Stimulated activated CD4-positive, alpha-beta T cell treated with anti-CD3 and anti-CD28 coated beads, Interleukin-1b, Interleukin-23, amount 100 ng/mL, for 48 hours (primary cell): Measurements from ENCODE around the gene IPMK.

Source experiments
- DNase-seq: peaks from one replicate; pipeline ENCODE4 v3.0.0-alpha.2; 2020

The IPMK gene

GRCh38 chr10:58267713-58268453 is at the start of gene IPMK:
Gene IPMK, minus strand, starts transcription at chr10:58267894. Its CDS starts 283 bp downstream, at chr10:58267611.
- DNase-seq = peak; percentile 94

GRCh38 chr10:58316874-58317273 is 49.2 kb upstream of the IPMK start:
- no peak for DNase-seq

DNA sequence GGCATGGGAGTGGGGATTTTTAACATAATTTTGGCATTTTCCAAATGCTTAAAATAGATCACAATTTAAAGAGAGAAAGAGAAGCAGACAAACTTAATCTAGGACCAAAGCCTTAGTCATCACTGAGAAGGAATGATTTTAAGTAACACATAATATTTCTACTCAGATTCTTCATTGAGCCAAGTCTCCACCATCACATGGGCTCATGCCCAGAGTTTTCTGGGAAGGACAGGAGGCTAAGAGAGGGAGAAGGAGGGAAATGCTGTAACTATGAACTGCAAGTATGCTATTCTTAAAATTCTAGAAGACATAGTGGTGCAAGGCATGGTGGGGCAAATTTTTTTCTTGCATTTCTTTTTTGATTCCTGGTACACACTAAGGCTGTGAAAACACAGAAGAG is 43.3 kb upstream of the IPMK start:
- no peak for DNase-seq

- no peak for DNase-seq
Measured at GRCh38 chr10:58307676-58308075, 40.0 kb upstream of the IPMK start.

- DNase-seq = no peak
Measured at GRCh38 chr10:58305821-58306220, 38.1 kb upstream of the IPMK start.

DNA sequence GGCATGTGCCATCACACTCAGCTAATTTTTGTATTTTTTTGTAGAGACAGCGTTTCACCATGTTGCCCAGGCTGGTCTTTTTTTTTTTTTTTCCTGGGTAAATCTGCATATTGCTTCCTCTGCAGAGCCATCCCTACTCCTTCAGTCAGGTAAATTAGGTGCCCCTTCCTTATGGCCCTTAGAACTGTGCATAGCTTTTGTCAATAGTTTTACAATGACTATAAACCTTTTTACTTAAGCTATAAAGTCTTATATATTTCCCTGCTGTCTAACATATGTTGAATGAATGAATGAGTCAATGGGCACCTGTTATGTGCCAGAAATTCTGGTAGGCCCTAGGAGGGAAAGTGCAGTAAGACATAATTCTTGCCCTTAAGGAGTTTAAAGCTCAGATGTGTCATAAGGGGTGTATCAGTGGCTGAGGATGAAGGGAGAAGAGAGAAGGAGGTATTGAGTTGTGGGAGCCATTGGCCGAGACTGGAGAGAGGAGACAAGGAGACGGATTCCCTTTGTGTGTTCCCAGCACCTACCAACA is 36.5 kb upstream of the IPMK start:
- DNase-seq = no peak

DNA sequence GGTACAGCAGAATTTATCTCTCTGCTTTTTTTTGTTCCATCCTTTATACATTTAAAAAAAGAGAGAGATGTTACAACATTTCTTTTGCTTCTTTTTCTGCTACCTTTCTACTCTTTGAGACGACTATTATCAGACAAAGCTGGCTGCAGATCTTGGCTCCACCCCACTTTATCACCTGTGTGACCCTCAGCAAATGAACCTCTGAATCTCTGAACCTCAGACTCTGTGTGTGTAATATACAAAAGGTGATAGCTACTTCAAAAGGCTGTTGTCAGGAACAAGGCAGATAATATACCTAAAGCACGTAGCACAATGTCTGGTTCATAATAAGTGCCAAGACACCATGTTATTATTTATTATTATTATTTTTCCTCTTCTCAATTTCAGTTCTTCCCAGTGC is 34.6 kb upstream of the IPMK start:
- DNase-seq = no peak

GRCh38 chr10:58300676-58301075 is 33.0 kb upstream of the IPMK start:
- no peak for DNase-seq

DNA sequence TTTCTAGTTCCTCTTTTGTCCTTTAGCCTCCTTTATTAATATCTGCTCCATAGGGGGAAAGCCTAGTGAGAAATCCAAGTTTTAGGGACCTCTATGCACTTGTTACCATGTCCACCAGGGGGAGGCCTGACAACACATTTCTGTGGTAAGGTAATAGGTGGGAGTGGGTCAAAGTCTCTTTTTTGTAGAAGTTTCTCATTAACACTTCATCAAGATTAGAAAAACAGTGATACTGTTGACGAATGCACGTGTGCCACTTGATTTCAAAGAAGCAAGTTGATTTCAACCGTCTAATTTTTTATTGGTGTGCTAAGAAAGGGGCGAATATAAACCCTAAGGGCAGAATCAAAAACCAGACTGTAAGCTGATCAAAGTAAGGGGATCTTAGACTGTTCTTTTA is 31.9 kb upstream of the IPMK start:
- DNase-seq = peak; percentile 52

GRCh38 chr10:58293989-58294388 is 26.3 kb upstream of the IPMK start:
- no peak for DNase-seq

GRCh38 chr10:58291538-58292174 is 24.0 kb upstream of the IPMK start:
- DNase-seq = no peak

DNA sequence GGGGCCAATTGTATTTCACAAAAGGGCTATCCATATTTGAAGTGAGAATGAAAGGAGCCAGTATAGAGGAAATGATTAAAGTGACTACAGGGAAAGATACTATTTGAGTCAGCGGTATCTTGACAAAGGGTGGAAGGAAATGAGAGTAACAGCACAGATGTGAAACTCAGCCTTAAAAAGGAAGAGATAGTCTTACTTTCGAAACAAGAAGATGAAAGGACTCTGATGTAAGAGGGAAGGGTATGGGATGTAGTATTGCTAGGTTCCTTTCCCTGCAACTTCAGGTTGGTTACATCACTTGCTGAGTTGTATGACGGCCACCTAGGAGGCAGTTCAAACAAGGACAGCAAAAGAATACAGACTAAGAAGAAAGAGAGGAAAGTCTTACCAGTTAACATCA is 14.9 kb upstream of the IPMK start:
- DNase-seq = peak; percentile 39

DNA sequence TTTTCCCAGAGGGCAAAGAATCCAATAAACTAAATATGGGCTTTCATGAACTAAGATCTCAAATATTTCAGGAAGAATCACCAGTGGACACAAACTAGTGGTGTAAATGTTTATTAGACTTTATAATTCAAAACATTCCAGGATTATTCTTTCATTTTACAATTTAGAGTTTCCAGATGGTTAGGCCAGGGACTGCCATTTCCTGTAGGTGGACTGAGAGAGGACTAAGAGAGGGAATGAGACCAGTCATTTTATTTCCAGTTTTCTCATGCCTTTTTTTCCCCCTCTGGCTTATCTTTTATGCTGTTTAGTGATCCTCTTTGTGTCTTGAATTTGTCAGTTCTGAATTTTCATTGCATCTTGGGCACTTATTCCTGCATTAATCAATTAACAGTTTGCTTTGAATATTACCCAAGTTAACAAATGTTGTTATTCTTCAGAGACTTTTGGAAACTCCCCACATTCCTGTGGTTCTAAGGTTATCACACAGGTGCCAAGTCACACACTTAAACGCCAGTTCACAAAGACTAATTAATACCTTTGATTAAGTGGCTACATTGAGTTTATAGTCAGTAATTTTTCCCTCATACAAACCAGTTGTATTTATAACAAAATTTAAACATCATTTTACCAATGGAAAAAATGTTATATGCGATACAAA is 13.5 kb upstream of the IPMK start:
- no peak for DNase-seq

DNA sequence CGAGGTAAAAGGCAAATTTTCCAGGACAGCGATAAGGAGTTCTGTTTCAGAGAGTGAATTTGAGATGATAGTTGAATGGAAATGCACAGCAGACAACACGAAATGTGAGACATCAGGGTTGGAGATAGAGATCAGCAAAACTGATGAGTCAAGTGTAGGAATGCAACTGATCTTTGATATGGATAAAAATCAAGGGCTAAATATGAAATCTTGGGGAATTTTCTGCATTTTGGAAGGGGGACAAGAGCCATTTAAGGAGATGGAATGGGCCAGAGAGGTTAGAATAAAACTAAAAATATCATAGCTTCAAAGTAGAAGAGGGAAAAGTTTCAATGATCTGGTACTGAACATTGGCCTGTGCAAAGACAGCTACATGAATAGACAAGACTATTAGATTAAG is 12.8 kb upstream of the IPMK start:
- no peak for DNase-seq

DNA sequence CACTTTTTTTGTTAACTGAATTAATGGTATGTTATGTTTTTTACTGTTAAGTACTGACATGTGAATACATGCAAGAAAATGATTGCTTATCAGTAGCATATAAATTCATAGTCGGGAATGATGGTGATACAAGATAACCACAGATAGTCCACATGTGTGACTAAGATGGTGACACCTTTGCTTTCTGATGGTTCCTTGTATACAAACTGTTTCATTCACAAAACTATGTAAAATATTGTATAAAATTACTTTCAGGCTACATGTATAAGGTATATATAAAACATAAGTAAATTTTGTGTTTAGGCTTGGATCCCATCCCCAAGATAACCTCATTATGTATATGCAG is 11.2 kb upstream of the IPMK start:
- no peak for DNase-seq

DNA sequence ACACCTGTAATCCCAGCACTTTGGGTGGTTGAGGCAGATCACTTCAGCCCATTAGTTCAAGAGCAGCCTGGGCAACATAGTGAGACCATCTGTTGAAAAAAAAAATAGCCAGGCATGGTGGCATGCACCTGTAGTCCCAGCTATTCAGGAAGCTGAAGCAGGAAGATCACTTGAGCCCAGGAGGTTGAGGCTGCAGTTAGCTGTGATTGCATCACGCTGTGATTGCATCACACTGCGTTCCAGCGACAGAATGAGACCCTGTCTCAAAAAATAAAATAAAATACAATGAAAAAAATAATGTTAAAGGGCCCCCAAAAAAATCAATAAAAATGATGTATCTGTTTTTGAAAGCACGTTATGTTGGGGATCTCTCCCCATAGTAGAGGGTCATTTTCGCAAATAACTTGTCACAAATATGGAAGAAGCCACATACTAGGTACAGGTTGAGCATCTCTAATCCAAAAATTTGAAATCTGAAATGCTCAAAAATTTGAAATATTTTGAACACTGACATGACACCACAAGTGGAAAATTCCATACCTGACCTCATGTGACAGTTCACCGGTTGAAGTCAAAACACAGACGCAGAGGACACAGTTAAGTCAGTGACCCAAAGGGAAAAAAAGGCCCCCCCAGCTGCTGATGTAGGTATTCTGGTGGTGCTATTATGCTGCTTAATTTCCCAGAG is 10.7 kb upstream of the IPMK start:
- DNase-seq = no peak

DNA sequence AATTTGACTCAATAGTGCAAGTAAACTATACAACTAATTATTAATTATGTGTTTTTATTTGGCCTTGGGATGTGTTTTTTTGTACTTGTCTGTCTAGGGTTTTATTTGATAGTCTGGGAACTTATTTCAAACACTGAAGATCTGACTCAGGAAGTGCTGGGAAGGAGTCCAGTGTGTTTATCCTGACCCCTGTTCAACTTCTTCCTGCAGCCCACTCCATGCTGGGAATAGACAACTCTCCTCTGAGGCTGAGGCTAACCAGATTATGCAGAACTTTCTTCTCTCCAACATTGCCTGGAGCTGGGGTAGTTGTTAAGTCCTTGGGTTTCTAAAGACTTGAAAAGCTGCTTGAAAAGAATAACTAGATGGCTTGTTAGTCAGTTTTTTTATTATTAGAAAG is 8.2 kb upstream of the IPMK start:
- no peak for DNase-seq

DNA sequence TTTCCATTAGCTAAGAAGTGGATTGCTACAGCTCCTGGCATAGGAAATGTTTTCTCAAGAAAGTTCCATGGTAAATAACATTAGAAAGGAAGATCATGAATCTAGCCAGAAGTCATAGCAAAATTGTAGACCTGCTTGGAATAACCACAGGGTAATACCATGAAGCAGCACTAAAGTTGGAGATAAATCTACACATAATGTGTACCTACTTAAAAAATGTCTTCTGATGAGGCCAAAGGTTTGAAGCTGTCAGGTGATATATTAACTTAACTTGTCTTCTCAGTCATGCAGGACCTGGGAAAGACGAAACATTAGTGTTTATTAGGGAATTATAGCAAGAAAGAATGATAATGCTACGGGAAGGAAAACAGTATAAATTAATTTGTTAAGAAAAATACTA is 7.6 kb upstream of the IPMK start:
- DNase-seq = no peak

GRCh38 chr10:58269782-58270290 is 2.1 kb upstream of the IPMK start:
- DNase-seq = no peak

GRCh38 chr10:58268946-58269781 is 1.5 kb upstream of the IPMK start, which contains the start of gene CISD1:
Gene CISD1, plus strand, starts transcription at chr10:58269162. Its CDS starts 112 bp downstream, at chr10:58269274.
- peak; percentile 95 for DNase-seq

DNA sequence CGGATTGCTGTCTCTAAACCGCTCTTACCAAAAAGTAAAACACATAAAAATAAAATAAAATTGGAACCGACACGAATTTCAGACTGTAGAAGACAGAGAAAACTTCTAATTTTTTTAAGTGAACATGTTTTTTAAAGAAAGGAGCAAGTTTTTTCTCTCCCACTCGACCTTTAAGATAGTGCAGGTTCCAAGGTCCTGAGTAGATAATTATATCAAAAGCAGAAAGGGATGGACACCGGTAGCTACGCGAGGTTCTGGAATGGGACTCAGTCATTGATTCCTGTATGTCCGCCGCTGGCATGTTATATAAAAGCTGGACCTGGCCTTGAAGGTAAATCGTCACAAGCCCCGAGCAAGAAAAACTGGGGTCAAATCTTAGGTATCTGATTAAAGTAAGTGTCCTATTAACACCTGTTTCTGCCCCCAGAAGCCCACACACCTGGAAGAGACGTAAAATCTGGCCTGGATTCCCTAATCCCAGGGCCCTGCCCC is 806 bp upstream of the IPMK start:
- no peak for DNase-seq
